H1 (cell line): Measurements from ENCODE around the gene CD28.

ENCODE experiments used
- BCL11A ChIP-seq, 2 experiments: IDR thresholded peaks; one replicate each; pipeline ENCODE4 v1.6.1; 2011; ENCODE audit warnings: low read depth in 2 of 2, low read length in 2 of 2, mild to moderate bottlenecking in 2 of 2
- CTCF ChIP-seq, 3 experiments: IDR thresholded peaks; 1 replicate in 2 of 3; 2 replicates in 1 of 3; pipeline versions ENCODE4 v1.5.1 to v1.6.1; 2011; ENCODE audit warnings: low read length in 3 of 3, mild to moderate bottlenecking in 3 of 3, inconsistent platforms in 2 of 3, low read depth in 1 of 3, moderate library complexity in 1 of 3; ENCODE audit not compliant: insufficient read depth in 1 of 3; ENCODE audit errors: control extremely low read depth in 1 of 3
- POLR2A ChIP-seq, 2 experiments: IDR thresholded peaks; 1 replicate in 1 of 2; 2 replicates in 1 of 2; pipeline ENCODE4 v1.6.1; 2011; ENCODE audit warnings: low read depth in 2 of 2, low read length in 2 of 2, mild to moderate bottlenecking in 2 of 2; ENCODE audit errors: control extremely low read depth in 1 of 2
- POLR2AphosphoS5 ChIP-seq: IDR thresholded peaks from 2 replicates; pipeline ENCODE4 v1.6.1; 2011; ENCODE audit warnings: low read depth, low read length
- TAF1 ChIP-seq: IDR thresholded peaks from 2 replicates; pipeline ENCODE4 v1.6.1; 2011; ENCODE audit warnings: mild to moderate bottlenecking, low read depth, low read length
- YY1 ChIP-seq: IDR thresholded peaks from 2 replicates; pipeline ENCODE4 v1.6.1; 2011; ENCODE audit warnings: low read depth, mild to moderate bottlenecking, low read length
- TF ChIP-seq, protein P1 (sequence below): IDR thresholded peaks from 2 replicates; pipeline ENCODE4 v1.6.1; 2012; ENCODE audit warnings: inconsistent platforms

DNA sequence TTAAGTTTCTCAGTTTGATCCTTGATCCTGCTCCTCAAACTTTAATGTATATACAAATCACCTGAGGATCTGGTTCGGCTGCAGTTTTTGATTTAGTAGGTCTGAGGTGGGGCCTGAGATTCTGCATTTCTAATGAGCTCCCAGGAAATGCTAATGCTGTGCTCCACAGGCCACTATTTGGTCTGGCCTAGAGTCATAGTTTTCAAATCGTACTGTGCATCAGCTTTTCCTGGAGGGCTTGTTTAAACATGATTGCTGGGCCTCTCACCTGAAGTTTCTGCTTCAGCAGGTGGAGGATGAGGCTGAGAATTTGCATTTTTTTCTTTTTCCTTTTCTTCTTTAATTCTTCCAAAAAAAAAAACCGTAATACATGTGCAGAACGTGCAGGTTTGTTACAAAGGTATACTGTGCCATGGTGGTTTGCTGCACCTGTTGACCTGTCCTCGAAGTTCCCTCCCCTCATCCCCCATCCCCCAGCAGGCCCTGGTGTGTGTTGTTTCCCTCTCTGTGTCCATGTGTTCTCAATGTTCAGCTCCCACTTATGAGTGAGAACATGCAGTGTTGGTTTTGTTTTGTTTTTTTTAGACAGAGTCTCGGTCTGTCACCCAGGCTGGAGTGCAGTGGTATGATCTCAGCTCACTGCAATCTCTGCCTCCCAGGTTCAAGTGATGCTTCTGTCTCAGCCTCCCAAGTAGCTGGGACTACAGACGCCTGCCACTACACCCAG is 42.2 kb upstream of the CD28 start:
- TF ChIP-seq POLR2A (IDR thresholded peaks at IDR 0.05; ENCODE audit: control extremely low read depth in 1 of 2, low read depth in 2 of 2, low read length in 2 of 2): no peak
- TF ChIP-seq CTCF (IDR thresholded peaks at IDR 0.05; ENCODE audit: control extremely low read depth in 1 of 3, insufficient read depth in 1 of 3, low read depth in 1 of 3, low read length in 3 of 3): no peak
- TF ChIP-seq TAF1: no peak
- TF ChIP-seq YY1: no peak
- TF ChIP-seq, protein P1, sequence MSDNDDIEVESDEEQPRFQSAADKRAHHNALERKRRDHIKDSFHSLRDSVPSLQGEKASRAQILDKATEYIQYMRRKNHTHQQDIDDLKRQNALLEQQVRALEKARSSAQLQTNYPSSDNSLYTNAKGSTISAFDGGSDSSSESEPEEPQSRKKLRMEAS: no peak
- TF ChIP-seq BCL11A (IDR thresholded peaks at IDR 0.05; ENCODE audit: low read depth in 2 of 2, low read length in 2 of 2): no peak
- no peak for TF ChIP-seq POLR2AphosphoS5
